K562 (cell line): ENCODE results near the gene ZNF521. TPM values are rescaled to one million over a fixed set of nuclear protein-coding genes. Genes with fewer than 3 reads are reported as not detected.

Source experiments
- ATAC-seq: fragments of 200-7000 bp; cut with Tn5 transposase; 3 replicates; pipeline ENCODE4 v1.9.1; 2020; ENCODE audit warnings: moderate library complexity
- BruUV-seq: library from RNA; stranded (reverse); fragments of 400-500 nt; replicated peaks from 2 replicates; lab custom pipeline; 2021; lab: Mats Ljungman, UMichigan
- CTCF ChIA-PET: fragments of 300-600 bp; formaldehyde crosslinking; extraction: SDS; loops from one replicate; lab custom pipeline; 2021; ENCODE audit warnings: low intra/inter-chr PET ratio; lab: Yijun Ruan, JAX
- POLR2A ChIA-PET: fragments of 300-600, 350-650 bp; sonication (Branson Sonifier 250); formaldehyde crosslinking; extraction: SDS; loops from one replicate; lab custom pipeline; 2021; ENCODE audit warnings: antibody characterized with exemption, inconsistent platforms; lab: Yijun Ruan, JAX
- DNase-seq, 4 experiments: peaks; one replicate each; pipeline versions ENCODE4 v3.0.0 to v3.0.0-alpha.2; 2011 to 2018; ENCODE audit warnings: low spot score in 3 of 4, mixed read lengths in 3 of 4; ENCODE audit errors: extremely low read depth in 1 of 4
- FAIRE-seq: peaks from 2 replicates; lab custom pipeline; 2011; peaks lifted over from hg19 to GRCh38; lab: Jason Lieb, UNC
- H2AFZ ChIP-seq: 2 replicates; pipeline ENCODE4 v1.6.0; 2011; ENCODE audit warnings: low read depth, low read length, control low read depth, inconsistent platforms
- H3K27ac ChIP-seq: fragments of 200-600 bp; 3 replicates; pipeline ENCODE4 v1.8.0; 2011; ENCODE audit warnings: low read depth, mild to moderate bottlenecking, control low read depth, inconsistent platforms, low read length, moderate library complexity, mixed read lengths; ENCODE audit errors: extremely low read depth
- H3K27me3 ChIP-seq, 2 experiments: fragments of 300-600 bp in 1 of 2; 2 replicates in 1 of 2; 3 replicates in 1 of 2; pipeline versions ENCODE4 v1.6.0 to v1.8.0; 2011; ENCODE audit warnings: inconsistent platforms in 2 of 2, low read length in 2 of 2, mild to moderate bottlenecking in 1 of 2, mixed read lengths in 1 of 2, moderate library complexity in 1 of 2; ENCODE audit not compliant: control insufficient read depth in 2 of 2, insufficient read depth in 2 of 2
- H3K36me3 ChIP-seq: fragments of 300-600 bp; 3 replicates; pipeline ENCODE4 v1.8.0; 2011; ENCODE audit warnings: mild to moderate bottlenecking, low read length, inconsistent platforms; ENCODE audit not compliant: control insufficient read depth, insufficient read depth
- H3K4me1 ChIP-seq, 2 experiments: fragments of 200-600 bp in 1 of 2; replicated peaks in 1 of 2; 2 replicates in 1 of 2; 3 replicates in 1 of 2; pipeline versions ENCODE4 v1.5.1 to v1.8.0; 2011; ENCODE audit warnings: inconsistent platforms in 2 of 2, low read length in 2 of 2, mild to moderate bottlenecking in 1 of 2, mixed read lengths in 1 of 2, moderate library complexity in 1 of 2; ENCODE audit not compliant: control insufficient read depth in 2 of 2, insufficient read depth in 2 of 2
- H3K4me2 ChIP-seq: 2 replicates; pipeline ENCODE4 v1.6.1; 2011; ENCODE audit warnings: low read length, control low read depth, inconsistent platforms, mixed read lengths; ENCODE audit not compliant: insufficient read depth
- H3K4me3 ChIP-seq: fragments of 200-600 bp; sonication (generic), shearing (Covaris generic); 2 replicates; pipeline ENCODE4 v1.5.1; 2016; ENCODE audit warnings: control low read depth, inconsistent platforms
- H3K79me2 ChIP-seq: fragments of 200-600 bp; 3 replicates; pipeline ENCODE4 v1.8.0; 2011; ENCODE audit warnings: low read length, inconsistent platforms; ENCODE audit not compliant: control insufficient read depth, insufficient read depth
- H3K9ac ChIP-seq, 2 experiments: 2 replicates each; pipeline versions ENCODE4 v1.6.0 to v1.6.1; 2011; ENCODE audit warnings: low read depth in 2 of 2, low read length in 2 of 2, control low read depth in 1 of 2, inconsistent platforms in 1 of 2, mild to moderate bottlenecking in 1 of 2, mixed read lengths in 1 of 2; ENCODE audit not compliant: insufficient read depth in 1 of 2
- H3K9me1 ChIP-seq: one replicate; pipeline ENCODE4 v1.6.0; 2011; ENCODE audit warnings: inconsistent platforms, mild to moderate bottlenecking, low read length, moderate library complexity; ENCODE audit not compliant: control insufficient read depth, insufficient read depth
- H3K9me3 ChIP-seq: replicated peaks from 2 replicates; pipeline ENCODE4 v1.5.1; 2011; ENCODE audit warnings: low read depth, low read length, inconsistent platforms; ENCODE audit not compliant: control insufficient read depth, insufficient read depth
- H4K20me1 ChIP-seq: replicated peaks from 2 replicates; pipeline ENCODE4 v1.6.1; 2011; ENCODE audit warnings: low read length, inconsistent platforms, mixed read lengths; ENCODE audit not compliant: control insufficient read depth, insufficient read depth
- FOXJ2 ChIP-seq: fragments of 200-800 bp; sonication (Bioruptor generic); IDR thresholded peaks from 2 replicates; pipeline ENCODE4 v1.6.1; 2016; ENCODE audit warnings: missing genetic modification characterization, missing compliant biosample characterization
- MEIS2 ChIP-seq: fragments of 450-650 bp; IDR thresholded peaks from 2 replicates; pipeline ENCODE4 v1.6.1; 2014; ENCODE audit warnings: mild to moderate bottlenecking; ENCODE audit not compliant: partially characterized antibody
- MYNN ChIP-seq, 2 experiments: sonication (generic); formaldehyde crosslinking in 1 of 2; IDR thresholded peaks; 2 replicates each; pipeline versions ENCODE4 v1.5.0 to v1.6.1; 2016 to 2020; ENCODE audit warnings: antibody characterized with exemption in 1 of 2, missing genetic modification reagents in 1 of 2
- NELFE ChIP-seq: IDR thresholded peaks from 2 replicates; pipeline ENCODE4 v1.6.1; 2011; ENCODE audit warnings: mild to moderate bottlenecking; ENCODE audit not compliant: insufficient read depth, insufficient read length
- PKNOX1 ChIP-seq: fragments of 450-650 bp; IDR thresholded peaks from 2 replicates; pipeline ENCODE4 v1.6.1; 2016
- WGBS: fragments of 100-300 bp; shearing (Covaris generic); methylation state at CpG from one replicate; pipeline ENCODE4 v1.1.6; 2016; ENCODE audit warnings: low coverage, mixed read lengths; ENCODE audit not compliant: insufficient coverage; ENCODE audit errors: missing lambda C conversion rate; 5-methylcytosine and 5-hydroxymethylcytosine counted together
- in situ Hi-C: fragments of 300-500 bp; cut with MboI; formaldehyde crosslinking; loops from 4 replicates; pipeline ENCODE4 v1.15.0; 2018; ENCODE audit warnings: inconsistent platforms, mixed read lengths
- intact Hi-C: fragments of 100-400 bp; cut with micrococcal nuclease; formaldehyde crosslinking; loops from 2 replicates; pipeline ENCODE4 v1.14.2; 2022
- polyA plus RNA-seq, 8 experiments: library from polyadenylated mRNA; depleted of rRNA in 4 of 8; stranded (reverse) in 5 of 8; unstranded in 3 of 8; fragments of >200 nt; fragmentation: Nextera tagmentation in 2 of 8; fragmentation: Illumina TruSeq in 1 of 8; extraction: Ambion mirVana in 2 of 8; extraction: Trizol in 1 of 8; gene quantifications; 2 replicates each; pipeline versions ENCODE4 v1.2.1 to v1.2.3, GENCODE V29; 2011 to 2014; ENCODE audit warnings: inconsistent platforms in 1 of 8, missing spikeins in 1 of 8
- total RNA-seq, 7 experiments: library from RNA; depleted of rRNA in 6 of 7; stranded (reverse); fragments of >200 nt in 6 of 7; fragmentation: Illumina TruSeq in 2 of 7; extraction: Trizol in 2 of 7; gene quantifications; 2 replicates each; pipeline versions ENCODE4 v1.2.1 to v1.2.3, GENCODE V29; 2011 to 2021; ENCODE audit warnings: low replicate concordance in 1 of 7

Gene ZNF521
- total and polyA plus RNA-seq, 9 of the 15 experiments (the other 6 are each of a cell fraction or from before 2014, with no cell fraction given) = 1.2 to 5.8 (median 1.6) TPM

DNA sequence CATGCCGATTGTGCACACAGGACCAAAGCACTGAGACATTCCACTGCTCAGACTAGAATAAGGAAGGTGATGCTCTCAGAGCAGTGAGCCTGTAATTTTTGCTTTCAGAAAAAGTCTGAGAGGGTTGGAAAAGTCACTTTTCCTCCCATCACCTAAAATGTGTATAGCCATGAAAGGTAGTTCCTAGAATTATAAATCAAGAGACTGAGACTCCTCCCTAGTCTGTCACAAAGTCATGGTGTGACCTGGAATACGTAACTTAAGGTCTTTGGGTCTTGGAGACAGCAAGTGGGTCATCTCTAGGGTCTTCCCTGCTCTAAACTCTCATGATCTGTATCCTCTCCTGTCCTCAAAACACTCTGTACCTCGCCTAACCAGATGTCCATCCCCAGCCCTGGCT lies 16.9 kb downstream of the ZNF521 start:
- ATAC-seq (no peak), FAIRE-seq (no peak), DNase-seq (no peak)
- Histone ChIP-seq H3K79me2 (no peaks in the 10 kb centered on the region), H3K36me3 (no peaks in the 10 kb centered on the region), H2AFZ (no peak overlapping the region), H3K9ac (no peak overlapping the region), H3K4me3 (no peak overlapping the region), H3K27me3 (no peaks in the 10 kb centered on the region; a peak in 1 of 5 replicates), H3K27ac (no peak overlapping the region), H3K4me2 (no peak overlapping the region), H3K9me3 (no peaks in the 10 kb centered on the region), H3K9me1 (no peaks in the 10 kb centered on the region), H3K4me1 (no peaks in the 10 kb centered on the region), H4K20me1 (no peaks in the 10 kb centered on the region)
- WGBS = 3% methylated on average over 3 of the region's 3 CpGs
- ChIA-PET POLR2A (no interaction called here), CTCF (no interaction called here)
- BruUV-seq = no TSS peak
- in situ Hi-C loops (no loop called here), intact Hi-C loops (no loop called here)
- TF ChIP-seq MYNN (IDR thresholded peaks at IDR 0.05) (no peak), MYNN (CRISPR knock-in tag; IDR thresholded peaks at IDR 0.05) (no peak), MEIS2 (peak; percentile 52), PKNOX1 (peak; percentile 59; the same call in 1 of the 2 replicates), NELFE (no peak), FOXJ2 (tag) (0 out of 2 replicates have a peak, but pooled peaks have one; percentile 25)
